H9 (cell line): ENCODE data around the gene FBLN2. TPM values are rescaled to one million over a fixed set of nuclear protein-coding genes. Genes with fewer than 3 reads are reported as not detected.

ENCODE experiments used
- DNase-seq: peaks from one replicate; pipeline ENCODE4 v3.0.0-alpha.2; 2017
- H2AFZ ChIP-seq: one replicate; pipeline ENCODE4 v1.6.1; 2013; ENCODE audit warnings: mild to moderate bottlenecking, low read length, control low read depth, moderate library complexity
- H2AK5ac ChIP-seq: 2 replicates; pipeline ENCODE4 v1.6.1; 2013; ENCODE audit warnings: low read length, control low read depth, mixed read lengths; ENCODE audit not compliant: insufficient read length
- H2BK120ac ChIP-seq: one replicate; pipeline ENCODE4 v1.6.1; 2013; ENCODE audit warnings: low read depth, mild to moderate bottlenecking, low read length, control low read depth, inconsistent platforms; ENCODE audit not compliant: poor library complexity, severe bottlenecking
- H2BK12ac ChIP-seq: 2 replicates; pipeline ENCODE4 v1.6.1; 2013; ENCODE audit warnings: low read length, control low read depth, mixed read lengths, low read depth; ENCODE audit not compliant: insufficient read length
- H2BK15ac ChIP-seq: 2 replicates; pipeline ENCODE4 v1.6.1; 2013; ENCODE audit warnings: low read depth, low read length, control low read depth
- H2BK20ac ChIP-seq: one replicate; pipeline ENCODE4 v1.6.1; 2013; ENCODE audit warnings: low read depth, mild to moderate bottlenecking, low read length, control low read depth, inconsistent platforms; ENCODE audit not compliant: poor library complexity, severe bottlenecking
- H2BK5ac ChIP-seq: 2 replicates; pipeline ENCODE4 v1.6.1; 2013; ENCODE audit warnings: low read length, control low read depth, mixed read lengths; ENCODE audit not compliant: insufficient read length
- H3K14ac ChIP-seq: 2 replicates; pipeline ENCODE4 v1.6.1; 2013; ENCODE audit warnings: low read length, control low read depth; ENCODE audit not compliant: insufficient read depth
- H3K18ac ChIP-seq: 2 replicates; pipeline ENCODE4 v1.6.1; 2013; ENCODE audit warnings: low read depth, mild to moderate bottlenecking, mixed read lengths, low read length, control low read depth; ENCODE audit not compliant: insufficient read length
- H3K23ac ChIP-seq: 2 replicates; pipeline ENCODE4 v1.6.1; 2013; ENCODE audit warnings: low read length, control low read depth, mixed read lengths, low read depth; ENCODE audit not compliant: insufficient read length
- H3K23me2 ChIP-seq: 2 replicates; pipeline ENCODE4 v1.6.1; 2013; ENCODE audit warnings: low read depth, mild to moderate bottlenecking, mixed read lengths, low read length, control low read depth; ENCODE audit not compliant: insufficient read length, poor library complexity, severe bottlenecking
- H3K27ac ChIP-seq: 2 replicates; pipeline ENCODE4 v1.5.1; 2013; ENCODE audit warnings: low read length, control low read depth, mixed read lengths, low read depth; ENCODE audit not compliant: insufficient read length
- H3K27me3 ChIP-seq: 2 replicates; pipeline ENCODE4 v1.6.1; 2013; ENCODE audit warnings: low read length, control low read depth, inconsistent platforms; ENCODE audit not compliant: insufficient read depth
- H3K4ac ChIP-seq: 2 replicates; pipeline ENCODE4 v1.6.1; 2013; ENCODE audit warnings: low read depth, mild to moderate bottlenecking, control low read depth, inconsistent platforms, low read length, moderate library complexity
- H3K4me1 ChIP-seq: 2 replicates; pipeline ENCODE4 v1.6.1; 2013; ENCODE audit warnings: low read length, control low read depth, inconsistent platforms; ENCODE audit not compliant: insufficient read depth
- H3K4me2 ChIP-seq: 2 replicates; pipeline ENCODE4 v1.6.1; 2013; ENCODE audit warnings: low read length, control low read depth, mixed read lengths; ENCODE audit not compliant: insufficient read length, insufficient read depth
- H3K56ac ChIP-seq: 2 replicates; pipeline ENCODE4 v1.6.1; 2013; ENCODE audit warnings: low read depth, mild to moderate bottlenecking, mixed read lengths, low read length, control low read depth; ENCODE audit not compliant: insufficient read length
- H3K79me1 ChIP-seq: 2 replicates; pipeline ENCODE4 v1.6.1; 2013; ENCODE audit warnings: low read depth, mild to moderate bottlenecking, moderate library complexity, low read length, control low read depth, inconsistent platforms; ENCODE audit not compliant: insufficient read depth, poor library complexity, severe bottlenecking
- H3K79me2 ChIP-seq: 2 replicates; pipeline ENCODE4 v1.6.1; 2013; ENCODE audit warnings: low read length, control low read depth, inconsistent platforms; ENCODE audit not compliant: insufficient read depth
- H3K9ac ChIP-seq: 2 replicates; pipeline ENCODE4 v1.6.1; 2013; ENCODE audit warnings: low read length, control low read depth, mixed read lengths; ENCODE audit not compliant: insufficient read length; ENCODE audit errors: extremely low read depth
- H3K9me3 ChIP-seq: one replicate; pipeline ENCODE4 v1.6.1; 2013; ENCODE audit warnings: low read depth, low read length, inconsistent platforms; ENCODE audit not compliant: control insufficient read depth
- H3T11ph ChIP-seq: one replicate; pipeline ENCODE4 v1.6.1; 2013; ENCODE audit warnings: mild to moderate bottlenecking, low read length, control low read depth, inconsistent platforms
- H4K20me1 ChIP-seq: one replicate; pipeline ENCODE4 v1.6.1; 2013; ENCODE audit not compliant: control insufficient read depth, insufficient read length, insufficient read depth
- H4K5ac ChIP-seq: 2 replicates; pipeline ENCODE4 v1.6.1; 2013; ENCODE audit warnings: low read depth, mild to moderate bottlenecking, mixed read lengths, low read length, control low read depth; ENCODE audit not compliant: insufficient read length
- H4K8ac ChIP-seq: replicated peaks from 2 replicates; pipeline ENCODE4 v1.6.1; 2013; ENCODE audit warnings: low read length, control low read depth, mixed read lengths, low read depth; ENCODE audit not compliant: insufficient read length
- H4K91ac ChIP-seq: 2 replicates; pipeline ENCODE4 v1.6.1; 2013; ENCODE audit warnings: low read depth, mild to moderate bottlenecking, moderate library complexity, mixed read lengths, low read length, control low read depth; ENCODE audit not compliant: insufficient read length
- H3K27ac Mint-ChIP-seq, 3 experiments: 2 replicates in 2 of 3; 3 replicates in 1 of 3; pipeline ENCODE4 v1.8.0; 2020 to 2021; ENCODE audit warnings: mixed read lengths in 3 of 3, mild to moderate bottlenecking in 1 of 3, moderate library complexity in 1 of 3
- H3K27me3 Mint-ChIP-seq: 2 replicates; pipeline ENCODE4 v1.8.0; 2021; ENCODE audit warnings: low read depth, mild to moderate bottlenecking, moderate library complexity, mixed read lengths
- H3K36me3 Mint-ChIP-seq, 3 experiments: 2 replicates in 2 of 3; 3 replicates in 1 of 3; pipeline ENCODE4 v1.8.0; 2020 to 2021; ENCODE audit warnings: low read depth in 3 of 3, mixed read lengths in 3 of 3; ENCODE audit not compliant: insufficient read depth in 1 of 3
- H3K4me1 Mint-ChIP-seq, 2 experiments: 2 replicates each; pipeline ENCODE4 v1.8.0; 2020; ENCODE audit warnings: mixed read lengths in 2 of 2
- H3K4me3 Mint-ChIP-seq, 2 experiments: 2 replicates in 1 of 2; 3 replicates in 1 of 2; pipeline ENCODE4 v1.8.0; 2020 to 2021; ENCODE audit warnings: mild to moderate bottlenecking in 2 of 2, mixed read lengths in 2 of 2, moderate library complexity in 1 of 2
- H3K9me3 Mint-ChIP-seq, 2 experiments: 2 replicates in 1 of 2; 3 replicates in 1 of 2; pipeline ENCODE4 v1.8.0; 2020; ENCODE audit warnings: mild to moderate bottlenecking in 2 of 2, mixed read lengths in 2 of 2, moderate library complexity in 1 of 2
- CTCF ChIP-seq: fragments of 200-600 bp; sonication (generic); conservative IDR thresholded peaks from 3 replicates; pipeline ENCODE4 v1.8.0; 2021; ENCODE audit warnings: antibody characterized with exemption, mild to moderate bottlenecking
- WGBS: extraction: QIAGEN DNeasy Blood & Tissue Kit; methylation state at CpG from one replicate; pipeline ENCODE4 v1.1.7; 2013; ENCODE audit warnings: missing lambda C conversion rate, low lambda C conversion rate, mixed read lengths; ENCODE audit not compliant: insufficient read length; ENCODE audit errors: extremely low coverage; 5-methylcytosine and 5-hydroxymethylcytosine counted together
- total RNA-seq: library from RNA; stranded (reverse); gene quantifications from 2 replicates; pipeline ENCODE4 v1.2.1, GENCODE V29; 2021

Gene FBLN2
- total RNA-seq, 1 experiment from 2014 or later: 11.8 TPM

- H3K27ac ChIP-seq: no peak overlapping the region
Measured at GRCh38 chr3:13584901-13585300, 36.0 kb downstream of the FBLN2 start.

More at GRCh38 chr3:13584901-13585300, 36.0 kb downstream of the FBLN2 start:
- H3K79me2 ChIP-seq: no peaks in the 10 kb centered on the region
- no peak overlapping the region for H2BK12ac ChIP-seq
- no CpG with 5 or more reads among the region's 5 CpGs for WGBS
- no peak for TF ChIP-seq CTCF
- H2BK15ac ChIP-seq: no peak overlapping the region
- H2AFZ ChIP-seq: no peak overlapping the region
- H3K4me1 Mint-ChIP-seq: peaks cover 11 to 19% of the 10 kb centered on the region in 2 experiments
- no peaks in the 10 kb centered on the region for H3K9me3 ChIP-seq
- no peak overlapping the region for H2BK20ac ChIP-seq
- no peak overlapping the region for H2BK5ac ChIP-seq
- H4K8ac ChIP-seq: no peak overlapping the region
- no peaks in the 10 kb centered on the region; the same call in 1 of the 2 replicates for H3K27me3 Mint-ChIP-seq
- H3K4me2 ChIP-seq: no peak overlapping the region
- H3K56ac ChIP-seq: no peak overlapping the region
- H3K23ac ChIP-seq: no peak overlapping the region
- H3K4me1 ChIP-seq: peaks cover 5% of the 10 kb centered on the region; the same call in 1 of the 2 replicates
- no peak for DNase-seq
- no peaks in the 10 kb centered on the region for H3K79me1 ChIP-seq
- no peak overlapping the region for H4K5ac ChIP-seq
- no peak overlapping the region for H2AK5ac ChIP-seq
- H2BK120ac ChIP-seq: no peak overlapping the region
- no peak overlapping the region for H3K9ac ChIP-seq
- no peaks in the 10 kb centered on the region for H3K9me3 Mint-ChIP-seq
- no peak overlapping the region; a peak in 1 of 7 replicates for H3K27ac Mint-ChIP-seq
- no peak overlapping the region for H3K4me3 Mint-ChIP-seq
- no peak overlapping the region for H3T11ph ChIP-seq
- no peak overlapping the region for H3K4ac ChIP-seq
- no peaks in the 10 kb centered on the region for H4K20me1 ChIP-seq
- H3K18ac ChIP-seq: no peak overlapping the region
- H3K23me2 ChIP-seq: no peaks in the 10 kb centered on the region
- H3K14ac ChIP-seq: no peak overlapping the region; the same call in 1 of the 2 replicates
- H3K36me3 Mint-ChIP-seq: no peaks in the 10 kb centered on the region
- no peaks in the 10 kb centered on the region for H3K27me3 ChIP-seq
- H4K91ac ChIP-seq: no peak overlapping the region
